Neutrophil (primary cell): Measurements from ENCODE around the gene ATP9B.

Experiments used
- H3K27ac ChIP-seq: fragments of 200-600 bp; sonication (generic); 2 replicates; pipeline ENCODE4 v1.5.1; 2016; ENCODE audit warnings: mild to moderate bottlenecking, moderate library complexity
- H3K27me3 ChIP-seq: fragments of 200-600 bp; sonication (generic); 2 replicates; pipeline ENCODE4 v1.6.0; 2016; ENCODE audit warnings: mild to moderate bottlenecking
- H3K36me3 ChIP-seq: fragments of 200-600 bp; sonication (generic); 2 replicates; pipeline ENCODE4 v1.5.1; 2017
- H3K4me1 ChIP-seq, 2 experiments: fragments of 200-600 bp in 1 of 2; sonication (generic) in 1 of 2; 1 replicate in 1 of 2; 2 replicates in 1 of 2; pipeline versions ENCODE4 v1.5.1 to v1.6.1; 2013 to 2016; ENCODE audit warnings: low read depth in 1 of 2, low read length in 1 of 2, mild to moderate bottlenecking in 1 of 2, moderate library complexity in 1 of 2; ENCODE audit not compliant: control insufficient read depth in 1 of 2, insufficient read depth in 1 of 2
- H3K4me3 ChIP-seq, 2 experiments: fragments of 200-600 bp in 1 of 2; sonication (generic) in 1 of 2; 1 replicate in 1 of 2; 2 replicates in 1 of 2; pipeline ENCODE4 v1.5.1; 2013 to 2016; ENCODE audit warnings: low read depth in 1 of 2, low read length in 1 of 2, mild to moderate bottlenecking in 1 of 2, moderate library complexity in 1 of 2
- H3K9me3 ChIP-seq: fragments of 200-600 bp; sonication (generic); 2 replicates; pipeline ENCODE4 v1.5.1; 2016
- CTCF ChIP-seq: fragments of 200-600 bp; sonication (generic); IDR thresholded peaks from 2 replicates; pipeline ENCODE4 v1.5.1; 2016; ENCODE audit warnings: antibody characterized with exemption

The ATP9B gene

GRCh38 chr18:79387214-79387613, 318.0 kb downstream of the ATP9B start:
- Histone ChIP-seq H3K27ac (no peak overlapping the region), H3K36me3 (no peaks in the 10 kb centered on the region), H3K27me3 (peaks cover 77% of the 10 kb centered on the region), H3K4me3 (no peak overlapping the region), H3K4me1 (no peaks in the 10 kb centered on the region), H3K9me3 (no peaks in the 10 kb centered on the region)
- no peak for TF ChIP-seq CTCF

GRCh38 chr18:79387615-79388014, 318.4 kb downstream of the ATP9B start:
- Histone ChIP-seq H3K9me3 (no peaks in the 10 kb centered on the region), H3K27me3 (peaks cover 81% of the 10 kb centered on the region), H3K4me3 (no peak overlapping the region), H3K27ac (no peak overlapping the region), H3K4me1 (no peaks in the 10 kb centered on the region), H3K36me3 (no peaks in the 10 kb centered on the region)
- no peak for TF ChIP-seq CTCF

GRCh38 chr18:79388043-79388442, 318.8 kb downstream of the ATP9B start:
- Histone ChIP-seq H3K4me1 (no peaks in the 10 kb centered on the region), H3K36me3 (no peaks in the 10 kb centered on the region), H3K27ac (no peak overlapping the region), H3K4me3 (no peak overlapping the region), H3K9me3 (no peaks in the 10 kb centered on the region), H3K27me3 (peaks cover 85% of the 10 kb centered on the region)
- TF ChIP-seq CTCF: no peak

GRCh38 chr18:79389689-79390088, 320.5 kb downstream of the ATP9B start:
- Histone ChIP-seq H3K36me3 (no peaks in the 10 kb centered on the region), H3K9me3 (no peaks in the 10 kb centered on the region), H3K27ac (no peak overlapping the region), H3K27me3 (peaks cover 93% of the 10 kb centered on the region), H3K4me1 (peaks cover 4 to 10% of the 10 kb centered on the region in 2 experiments), H3K4me3 (no peak overlapping the region)
- TF ChIP-seq CTCF: no peak

- Histone ChIP-seq H3K4me3 (no peak overlapping the region), H3K27ac (no peak overlapping the region), H3K36me3 (no peaks in the 10 kb centered on the region), H3K27me3 (peaks cover 100% of the 10 kb centered on the region), H3K4me1 (peaks cover 6 to 26% of the 10 kb centered on the region in 2 experiments), H3K9me3 (no peaks in the 10 kb centered on the region)
- no peak for TF ChIP-seq CTCF
Measured at GRCh38 chr18:79392226-79392625, 323.0 kb downstream of the ATP9B start.

- Histone ChIP-seq H3K9me3 (no peaks in the 10 kb centered on the region), H3K27me3 (peaks cover 100% of the 10 kb centered on the region), H3K36me3 (no peaks in the 10 kb centered on the region), H3K4me3 (peak overlapping the region in 1 of 2 experiments; percentile 47), H3K4me1 (peaks cover 6 to 26% of the 10 kb centered on the region in 2 experiments), H3K27ac (no peak overlapping the region)
- no peak for TF ChIP-seq CTCF
Measured at GRCh38 chr18:79393181-79393634, 324.0 kb downstream of the ATP9B start.
